H9 (cell line): ENCODE data around the gene COG6. TPM values are rescaled to one million over a fixed set of nuclear protein-coding genes. Genes with fewer than 3 reads are reported as not detected.

Source experiments
- DNase-seq: peaks from one replicate; pipeline ENCODE4 v3.0.0-alpha.2; 2017
- H2AFZ ChIP-seq: one replicate; pipeline ENCODE4 v1.6.1; 2013; ENCODE audit warnings: mild to moderate bottlenecking, low read length, control low read depth, moderate library complexity
- H2AK5ac ChIP-seq: 2 replicates; pipeline ENCODE4 v1.6.1; 2013; ENCODE audit warnings: low read length, control low read depth, mixed read lengths; ENCODE audit not compliant: insufficient read length
- H2BK120ac ChIP-seq: one replicate; pipeline ENCODE4 v1.6.1; 2013; ENCODE audit warnings: low read depth, mild to moderate bottlenecking, low read length, control low read depth, inconsistent platforms; ENCODE audit not compliant: poor library complexity, severe bottlenecking
- H2BK12ac ChIP-seq: 2 replicates; pipeline ENCODE4 v1.6.1; 2013; ENCODE audit warnings: low read length, control low read depth, mixed read lengths, low read depth; ENCODE audit not compliant: insufficient read length
- H2BK15ac ChIP-seq: 2 replicates; pipeline ENCODE4 v1.6.1; 2013; ENCODE audit warnings: low read depth, low read length, control low read depth
- H2BK20ac ChIP-seq: one replicate; pipeline ENCODE4 v1.6.1; 2013; ENCODE audit warnings: low read depth, mild to moderate bottlenecking, low read length, control low read depth, inconsistent platforms; ENCODE audit not compliant: poor library complexity, severe bottlenecking
- H2BK5ac ChIP-seq: 2 replicates; pipeline ENCODE4 v1.6.1; 2013; ENCODE audit warnings: low read length, control low read depth, mixed read lengths; ENCODE audit not compliant: insufficient read length
- H3K14ac ChIP-seq: 2 replicates; pipeline ENCODE4 v1.6.1; 2013; ENCODE audit warnings: low read length, control low read depth; ENCODE audit not compliant: insufficient read depth
- H3K18ac ChIP-seq: 2 replicates; pipeline ENCODE4 v1.6.1; 2013; ENCODE audit warnings: low read depth, mild to moderate bottlenecking, mixed read lengths, low read length, control low read depth; ENCODE audit not compliant: insufficient read length
- H3K23ac ChIP-seq: 2 replicates; pipeline ENCODE4 v1.6.1; 2013; ENCODE audit warnings: low read length, control low read depth, mixed read lengths, low read depth; ENCODE audit not compliant: insufficient read length
- H3K23me2 ChIP-seq: 2 replicates; pipeline ENCODE4 v1.6.1; 2013; ENCODE audit warnings: low read depth, mild to moderate bottlenecking, mixed read lengths, low read length, control low read depth; ENCODE audit not compliant: insufficient read length, poor library complexity, severe bottlenecking
- H3K27ac ChIP-seq: 2 replicates; pipeline ENCODE4 v1.5.1; 2013; ENCODE audit warnings: low read length, control low read depth, mixed read lengths, low read depth; ENCODE audit not compliant: insufficient read length
- H3K27me3 ChIP-seq: 2 replicates; pipeline ENCODE4 v1.6.1; 2013; ENCODE audit warnings: low read length, control low read depth, inconsistent platforms; ENCODE audit not compliant: insufficient read depth
- H3K4ac ChIP-seq: 2 replicates; pipeline ENCODE4 v1.6.1; 2013; ENCODE audit warnings: low read depth, mild to moderate bottlenecking, control low read depth, inconsistent platforms, low read length, moderate library complexity
- H3K4me1 ChIP-seq: 2 replicates; pipeline ENCODE4 v1.6.1; 2013; ENCODE audit warnings: low read length, control low read depth, inconsistent platforms; ENCODE audit not compliant: insufficient read depth
- H3K4me2 ChIP-seq: 2 replicates; pipeline ENCODE4 v1.6.1; 2013; ENCODE audit warnings: low read length, control low read depth, mixed read lengths; ENCODE audit not compliant: insufficient read length, insufficient read depth
- H3K56ac ChIP-seq: 2 replicates; pipeline ENCODE4 v1.6.1; 2013; ENCODE audit warnings: low read depth, mild to moderate bottlenecking, mixed read lengths, low read length, control low read depth; ENCODE audit not compliant: insufficient read length
- H3K79me1 ChIP-seq: 2 replicates; pipeline ENCODE4 v1.6.1; 2013; ENCODE audit warnings: low read depth, mild to moderate bottlenecking, moderate library complexity, low read length, control low read depth, inconsistent platforms; ENCODE audit not compliant: insufficient read depth, poor library complexity, severe bottlenecking
- H3K79me2 ChIP-seq: 2 replicates; pipeline ENCODE4 v1.6.1; 2013; ENCODE audit warnings: low read length, control low read depth, inconsistent platforms; ENCODE audit not compliant: insufficient read depth
- H3K9ac ChIP-seq: 2 replicates; pipeline ENCODE4 v1.6.1; 2013; ENCODE audit warnings: low read length, control low read depth, mixed read lengths; ENCODE audit not compliant: insufficient read length; ENCODE audit errors: extremely low read depth
- H3K9me3 ChIP-seq: one replicate; pipeline ENCODE4 v1.6.1; 2013; ENCODE audit warnings: low read depth, low read length, inconsistent platforms; ENCODE audit not compliant: control insufficient read depth
- H3T11ph ChIP-seq: one replicate; pipeline ENCODE4 v1.6.1; 2013; ENCODE audit warnings: mild to moderate bottlenecking, low read length, control low read depth, inconsistent platforms
- H4K20me1 ChIP-seq: one replicate; pipeline ENCODE4 v1.6.1; 2013; ENCODE audit not compliant: control insufficient read depth, insufficient read length, insufficient read depth
- H4K5ac ChIP-seq: 2 replicates; pipeline ENCODE4 v1.6.1; 2013; ENCODE audit warnings: low read depth, mild to moderate bottlenecking, mixed read lengths, low read length, control low read depth; ENCODE audit not compliant: insufficient read length
- H4K8ac ChIP-seq: replicated peaks from 2 replicates; pipeline ENCODE4 v1.6.1; 2013; ENCODE audit warnings: low read length, control low read depth, mixed read lengths, low read depth; ENCODE audit not compliant: insufficient read length
- H4K91ac ChIP-seq: 2 replicates; pipeline ENCODE4 v1.6.1; 2013; ENCODE audit warnings: low read depth, mild to moderate bottlenecking, moderate library complexity, mixed read lengths, low read length, control low read depth; ENCODE audit not compliant: insufficient read length
- H3K27ac Mint-ChIP-seq, 3 experiments: 2 replicates in 2 of 3; 3 replicates in 1 of 3; pipeline ENCODE4 v1.8.0; 2020 to 2021; ENCODE audit warnings: mixed read lengths in 3 of 3, mild to moderate bottlenecking in 1 of 3, moderate library complexity in 1 of 3
- H3K27me3 Mint-ChIP-seq: 2 replicates; pipeline ENCODE4 v1.8.0; 2021; ENCODE audit warnings: low read depth, mild to moderate bottlenecking, moderate library complexity, mixed read lengths
- H3K36me3 Mint-ChIP-seq, 3 experiments: 2 replicates in 2 of 3; 3 replicates in 1 of 3; pipeline ENCODE4 v1.8.0; 2020 to 2021; ENCODE audit warnings: low read depth in 3 of 3, mixed read lengths in 3 of 3; ENCODE audit not compliant: insufficient read depth in 1 of 3
- H3K4me1 Mint-ChIP-seq, 2 experiments: 2 replicates each; pipeline ENCODE4 v1.8.0; 2020; ENCODE audit warnings: mixed read lengths in 2 of 2
- H3K4me3 Mint-ChIP-seq, 2 experiments: 2 replicates in 1 of 2; 3 replicates in 1 of 2; pipeline ENCODE4 v1.8.0; 2020 to 2021; ENCODE audit warnings: mild to moderate bottlenecking in 2 of 2, mixed read lengths in 2 of 2, moderate library complexity in 1 of 2
- H3K9me3 Mint-ChIP-seq, 2 experiments: 2 replicates in 1 of 2; 3 replicates in 1 of 2; pipeline ENCODE4 v1.8.0; 2020; ENCODE audit warnings: mild to moderate bottlenecking in 2 of 2, mixed read lengths in 2 of 2, moderate library complexity in 1 of 2
- CTCF ChIP-seq: fragments of 200-600 bp; sonication (generic); conservative IDR thresholded peaks from 3 replicates; pipeline ENCODE4 v1.8.0; 2021; ENCODE audit warnings: antibody characterized with exemption, mild to moderate bottlenecking
- WGBS: extraction: QIAGEN DNeasy Blood & Tissue Kit; methylation state at CpG from one replicate; pipeline ENCODE4 v1.1.7; 2013; ENCODE audit warnings: missing lambda C conversion rate, low lambda C conversion rate, mixed read lengths; ENCODE audit not compliant: insufficient read length; ENCODE audit errors: extremely low coverage; 5-methylcytosine and 5-hydroxymethylcytosine counted together
- total RNA-seq: library from RNA; stranded (reverse); gene quantifications from 2 replicates; pipeline ENCODE4 v1.2.1, GENCODE V29; 2021

The COG6 gene
- total RNA-seq, 1 experiment from 2014 or later = 23.7 TPM

- H3K23ac ChIP-seq = no peak overlapping the region
- H3K9ac ChIP-seq = no peak overlapping the region
- H3K4me1 ChIP-seq = no peaks in the 10 kb centered on the region
- 100% methylated on average over 1 of the region's 5 CpGs for WGBS
- no peak overlapping the region for H3K18ac ChIP-seq
- no peaks in the 10 kb centered on the region for H4K20me1 ChIP-seq
- no peak overlapping the region for H3K14ac ChIP-seq
- Mint-ChIP-seq H3K4me3 (no peak overlapping the region), H3K9me3 (no peaks in the 10 kb centered on the region), H3K36me3 (no peaks in the 10 kb centered on the region; a peak in 1 of 7 replicates), H3K4me1 (peaks cover 3 to 4% of the 10 kb centered on the region in 2 experiments), H3K27me3 (peaks cover 28% of the 10 kb centered on the region), H3K27ac (no peak overlapping the region)
- H3K56ac ChIP-seq = no peak overlapping the region
- no peak overlapping the region for H4K8ac ChIP-seq
- H2BK5ac ChIP-seq = no peak overlapping the region
- peak; percentile 96 for TF ChIP-seq CTCF
- no peak overlapping the region for H2BK12ac ChIP-seq
- H4K5ac ChIP-seq = no peak overlapping the region
- no peak overlapping the region for H2BK20ac ChIP-seq
- no peak overlapping the region for H4K91ac ChIP-seq
- peak; percentile 44 for DNase-seq
- no peaks in the 10 kb centered on the region for H3K79me2 ChIP-seq
- no peak overlapping the region for H2AFZ ChIP-seq
- no peaks in the 10 kb centered on the region for H3K9me3 ChIP-seq
- no peak overlapping the region for H2BK15ac ChIP-seq
- no peaks in the 10 kb centered on the region for H3K27me3 ChIP-seq
- no peaks in the 10 kb centered on the region for H3K79me1 ChIP-seq
- no peaks in the 10 kb centered on the region for H3K23me2 ChIP-seq
- H2BK120ac ChIP-seq = no peak overlapping the region
- H3K4me2 ChIP-seq = no peak overlapping the region
- H2AK5ac ChIP-seq = no peak overlapping the region
- H3K27ac ChIP-seq = no peak overlapping the region
- H3K4ac ChIP-seq = no peak overlapping the region
- no peak overlapping the region for H3T11ph ChIP-seq
Observed at GRCh38 chr13:39612023-39612637, 43.3 kb upstream of the COG6 start.
